Adipose tissue (tissue), 3 donors: ENCODE data around the gene NEURL1. TPM values are rescaled to one million over a fixed set of nuclear protein-coding genes. Genes with fewer than 3 reads are reported as not detected.

Experiments used
- H3K27ac ChIP-seq: one replicate; pipeline ENCODE4 v1.5.1; 2013; ENCODE audit warnings: low read depth, low read length
- WGBS, 3 donors: extraction: QIAGEN DNeasy Blood & Tissue Kit; methylation state at CpG; one replicate each; pipeline ENCODE4 v1.1.7; 2013; 5-methylcytosine and 5-hydroxymethylcytosine counted together
- polyA plus RNA-seq, 3 donors: library from polyadenylated mRNA; stranded (reverse); fragments of 200-250 nt; gene quantifications; one replicate each; pipeline ENCODE4 v1.2.3, GENCODE V29; 2013
- donor health status: healthy with polysubstance abuse.
- donor health status: Bipolar disorder and iron deficiency.
- donor health status: healthy.

The NEURL1 gene
- polyA plus RNA-seq, 3 donors: 0.51 to 9.8 TPM; not detected in 1

DNA sequence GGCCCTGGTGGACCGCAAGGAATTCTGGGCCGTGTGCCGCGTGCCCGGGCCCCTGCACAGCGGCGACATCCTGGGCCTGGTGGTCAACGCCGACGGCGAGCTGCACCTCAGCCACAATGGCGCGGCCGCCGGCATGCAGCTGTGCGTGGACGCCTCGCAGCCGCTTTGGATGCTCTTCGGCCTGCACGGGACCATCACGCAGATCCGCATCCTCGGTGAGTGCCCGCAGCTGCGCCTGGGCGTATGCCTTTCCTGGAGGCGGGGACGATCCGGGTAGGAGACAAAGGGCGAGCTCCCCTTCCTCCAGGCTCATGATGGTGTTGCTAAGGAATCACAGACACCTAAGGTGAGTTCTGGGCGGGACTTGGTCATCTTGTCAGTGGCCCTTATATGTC lies 91.5 kb downstream of the NEURL1 start:
- WGBS, 3 donors: 70 to 80% (median 76%) methylated on average over 32 of the region's 32 CpGs
- H3K27ac ChIP-seq: no peak overlapping the region

DNA sequence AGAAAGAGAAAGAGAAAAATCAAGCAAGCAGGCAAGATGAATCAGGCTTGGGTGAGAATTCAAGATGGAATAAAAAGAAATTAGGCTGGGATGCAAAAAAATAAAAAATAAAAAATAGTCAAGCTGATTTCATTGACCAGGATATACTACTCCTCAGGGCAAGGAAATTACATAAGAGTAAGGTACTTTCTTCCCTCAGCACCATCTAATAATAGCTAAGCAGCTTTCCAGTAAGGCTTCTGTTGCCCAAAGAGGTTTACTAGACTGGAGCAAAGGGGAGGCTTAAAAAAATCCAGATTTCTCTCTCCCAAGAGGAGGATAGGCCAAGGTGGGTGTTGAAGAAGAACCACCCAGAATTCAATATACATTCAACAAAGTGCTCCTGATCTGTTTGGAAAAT lies 93.6 kb downstream of the NEURL1 start:
- H3K27ac ChIP-seq: no peak overlapping the region

- 79 to 91% (median 85%) methylated on average over 15 of the region's 15 CpGs for WGBS, 3 donors
Measured at GRCh38 chr10:103589074-103589630, 95.6 kb downstream of the NEURL1 start.

DNA sequence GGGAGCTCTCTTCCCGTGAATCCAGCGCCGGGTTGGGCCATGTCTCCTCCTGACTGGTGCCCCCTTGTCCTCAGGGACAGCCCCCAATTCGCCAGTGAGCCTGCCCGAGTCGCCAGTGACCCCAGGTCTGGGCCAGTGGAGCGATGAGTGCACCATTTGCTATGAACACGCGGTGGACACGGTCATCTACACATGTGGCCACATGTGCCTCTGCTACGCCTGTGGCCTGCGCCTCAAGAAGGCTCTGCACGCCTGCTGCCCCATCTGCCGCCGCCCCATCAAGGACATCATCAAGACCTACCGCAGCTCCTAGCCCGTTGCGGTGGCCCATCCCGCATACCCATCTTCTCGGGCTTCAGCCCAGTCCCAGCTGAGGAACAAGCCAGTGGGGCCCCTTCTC lies 96.6 kb downstream of the NEURL1 start:
- H3K27ac ChIP-seq: no peak overlapping the region
- WGBS, 3 donors: 93 to 97% (median 93%) methylated on average over 20 of the region's 20 CpGs

More at GRCh38 chr10:103589074-103589630, 95.6 kb downstream of the NEURL1 start:
- no peak overlapping the region for H3K27ac ChIP-seq

GRCh38 chr10:103590744-103591291 lies 97.3 kb downstream of the NEURL1 start:
- 79 to 94% (median 91%) methylated on average over 6 of the region's 6 CpGs for WGBS, 3 donors
- H3K27ac ChIP-seq: no peak overlapping the region

DNA sequence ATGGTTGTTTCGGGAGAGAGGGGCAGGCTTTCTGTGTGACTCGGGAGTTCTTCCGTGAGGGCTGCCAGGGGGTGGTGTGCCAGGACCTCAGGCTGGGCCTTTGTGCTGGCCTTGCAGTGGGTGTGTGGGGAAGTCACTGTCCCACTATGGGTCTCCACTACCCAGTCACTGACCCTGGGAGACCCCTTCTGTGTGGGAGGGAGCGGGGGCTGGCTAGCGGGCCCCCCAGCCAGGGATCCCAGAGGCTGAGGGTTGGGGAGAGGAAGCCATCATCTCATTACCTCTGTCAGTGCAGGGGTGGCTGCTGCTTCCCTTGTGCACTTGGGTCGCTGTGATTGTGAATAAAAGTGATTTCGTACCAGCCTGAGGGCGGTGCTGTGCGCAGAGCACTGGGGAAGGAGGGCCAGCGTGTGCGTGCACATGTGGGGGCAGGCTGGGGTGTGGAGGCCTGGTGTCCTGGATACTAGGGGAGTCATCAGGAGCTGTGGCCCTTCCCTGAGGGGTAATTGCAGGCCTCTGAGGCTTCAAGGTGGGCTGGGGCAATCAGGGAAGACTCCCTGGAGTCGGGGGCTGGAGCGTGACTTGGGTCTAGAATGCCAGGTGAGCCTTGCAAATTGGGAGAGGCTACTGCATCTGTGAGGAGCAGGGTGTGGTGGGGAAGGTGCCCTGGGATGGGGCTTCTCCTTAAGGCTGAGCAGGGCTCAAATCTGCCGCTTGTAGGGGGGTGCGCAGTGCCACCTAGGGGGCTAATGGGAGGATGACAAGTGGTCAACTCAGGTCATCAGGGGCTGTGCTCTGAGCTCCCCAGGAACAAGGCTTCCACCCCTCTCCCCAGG lies 98.9 kb downstream of the NEURL1 start:
- no peak overlapping the region for H3K27ac ChIP-seq
- 78 to 86% (median 83%) methylated on average over 15 of the region's 15 CpGs for WGBS, 3 donors

DNA sequence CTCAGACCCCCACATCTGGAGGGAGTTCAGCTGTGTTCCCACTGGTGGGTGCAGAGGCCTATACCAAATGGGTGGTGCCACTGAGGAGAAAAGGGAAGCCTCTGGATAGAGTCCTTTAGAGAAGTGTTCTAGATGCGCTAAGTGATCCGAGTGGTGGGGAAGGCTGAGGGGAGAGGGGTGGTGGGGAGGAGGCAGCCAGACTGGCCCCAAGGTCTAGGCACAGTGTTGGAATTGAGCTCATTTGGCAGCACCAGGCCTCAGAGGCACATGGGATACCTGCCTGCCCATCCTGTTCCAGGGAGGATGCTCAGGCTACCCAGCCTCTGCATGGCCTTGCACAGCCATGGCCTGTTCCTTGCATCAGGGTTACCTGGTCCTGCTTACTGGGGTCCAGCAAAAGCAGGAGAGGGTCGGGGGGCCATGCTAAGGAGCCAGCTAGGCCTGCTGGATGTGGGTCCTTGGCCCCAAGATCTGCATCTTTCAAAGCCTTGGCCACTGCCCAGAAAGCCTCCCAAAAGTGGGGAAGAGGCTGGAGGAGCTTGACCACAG lies 99.6 kb downstream of the NEURL1 start:
- 57 to 87% (median 64%) methylated on average over 3 of the region's 3 CpGs for WGBS, 3 donors
- no peak overlapping the region for H3K27ac ChIP-seq

DNA sequence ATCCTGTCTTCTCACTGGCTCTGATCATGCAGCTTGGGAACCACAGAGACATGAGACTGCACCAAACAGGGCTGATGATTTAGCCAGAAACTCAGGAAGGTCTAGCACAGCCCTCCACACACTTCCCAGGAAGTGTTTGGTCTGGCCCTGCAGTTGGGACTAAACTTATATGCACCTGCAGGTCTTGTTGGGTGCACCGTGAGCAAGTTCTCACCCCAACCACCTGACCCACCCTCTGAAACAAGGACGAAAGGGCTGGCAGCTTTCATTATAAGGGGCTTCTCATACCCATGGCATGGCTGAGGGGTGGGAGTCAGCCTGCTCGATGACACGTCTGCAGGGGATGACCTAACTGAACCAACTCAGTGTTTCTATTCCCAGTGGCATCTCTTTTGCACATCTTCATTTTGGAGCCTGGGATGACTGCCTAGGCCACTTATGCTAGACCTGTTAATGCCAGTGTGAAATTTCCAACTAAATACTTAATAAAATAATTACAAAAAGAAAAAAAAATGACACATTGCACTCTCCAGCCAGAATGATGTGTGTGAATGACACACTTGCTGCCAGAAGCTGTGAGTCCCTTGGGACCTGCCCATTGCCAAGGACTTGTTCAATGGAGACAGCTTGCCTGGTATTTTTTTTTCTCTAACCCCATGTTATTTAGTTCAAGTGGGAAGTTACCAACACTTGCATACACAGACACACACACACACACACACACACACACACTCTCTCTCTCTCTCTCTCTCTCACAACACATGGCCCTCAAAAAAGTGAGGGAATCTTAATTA lies 102.6 kb downstream of the NEURL1 start:
- WGBS, 3 donors: 83 to 89% (median 84%) methylated on average over 4 of the region's 4 CpGs
- H3K27ac ChIP-seq: no peak overlapping the region

- H3K27ac ChIP-seq: no peak overlapping the region
- WGBS, 3 donors: 73 to 81% (median 77%) methylated on average over 6 of the region's 6 CpGs
Measured at GRCh38 chr10:103597003-103597402, 103.5 kb downstream of the NEURL1 start.

DNA sequence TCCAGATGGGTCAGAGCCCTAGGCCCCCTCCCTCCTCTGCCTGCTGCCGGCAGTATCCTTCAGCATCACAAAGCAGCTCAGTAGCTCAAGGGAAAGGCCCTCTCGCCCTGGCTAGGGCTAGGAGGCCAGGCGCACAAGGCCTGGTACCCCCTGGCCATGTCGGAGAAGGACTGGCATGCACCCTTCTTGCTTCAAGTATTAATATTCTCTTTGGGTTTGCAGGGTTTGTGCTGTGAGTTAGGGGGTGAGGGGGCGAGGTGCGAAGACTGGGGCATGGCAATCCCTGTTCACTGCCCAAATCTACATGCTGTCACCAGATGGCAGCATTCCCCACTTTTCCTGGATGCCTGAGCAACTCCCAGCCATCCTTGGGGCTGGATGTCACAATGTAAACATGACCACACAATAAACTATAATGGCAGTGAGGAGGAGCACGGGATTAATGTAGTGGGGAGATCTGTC lies 105.2 kb downstream of the NEURL1 start:
- H3K27ac ChIP-seq: no peak overlapping the region
- whole genome bisulfite sequencing, 3 donors: 41 to 57% (median 51%) methylated on average over 7 of the region's 7 CpGs

DNA sequence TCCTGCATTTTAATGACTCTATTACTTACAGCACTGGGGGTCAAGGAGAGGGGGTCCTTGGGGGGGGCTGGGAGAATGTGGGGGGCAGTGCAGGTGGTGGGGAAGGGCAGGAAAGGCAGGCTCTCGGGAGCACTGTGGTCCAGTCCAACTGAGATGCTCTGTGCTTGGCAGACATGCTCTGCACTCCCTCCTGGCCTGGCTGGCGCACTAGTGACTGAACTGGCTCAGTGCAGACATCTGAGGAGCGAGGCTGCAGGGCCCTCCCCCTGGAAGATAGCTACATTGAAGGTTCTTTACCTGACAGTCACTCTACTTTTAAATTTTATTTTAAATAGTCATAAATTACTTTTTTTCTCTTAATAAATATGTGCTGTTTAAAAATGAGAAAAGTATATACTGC lies 105.7 kb downstream of the NEURL1 start:
- WGBS, 3 donors: 57 to 74% (median 73%) methylated on average over 3 of the region's 3 CpGs
- no peak overlapping the region for H3K27ac ChIP-seq

GRCh38 chr10:103599907-103600306 lies 106.4 kb downstream of the NEURL1 start:
- H3K27ac ChIP-seq: no peak overlapping the region
- 78 to 83% (median 81%) methylated on average over 6 of the region's 6 CpGs for WGBS, 3 donors

DNA sequence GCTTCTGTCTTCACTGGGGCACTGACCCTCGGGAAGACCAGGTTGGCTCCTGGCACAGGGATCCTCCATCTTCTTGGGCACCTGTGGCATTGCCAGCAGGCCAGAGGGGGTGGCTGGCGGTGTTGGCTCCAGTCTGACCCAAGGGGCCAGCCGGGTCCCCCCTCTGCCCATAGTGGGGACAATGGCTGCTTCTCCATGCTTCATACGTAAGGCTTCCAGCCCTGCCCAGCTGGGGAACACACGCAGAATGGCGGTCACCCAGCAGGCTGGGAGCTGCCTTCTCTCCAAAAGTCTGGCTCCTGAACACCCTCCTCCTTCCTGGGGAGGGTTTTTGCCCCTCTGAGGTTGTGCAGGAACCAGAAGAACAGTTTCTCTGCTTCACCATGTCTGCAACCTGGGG lies 106.8 kb downstream of the NEURL1 start:
- 80 to 93% (median 93%) methylated on average over 6 of the region's 6 CpGs for WGBS, 3 donors
- H3K27ac ChIP-seq: no peak overlapping the region

DNA sequence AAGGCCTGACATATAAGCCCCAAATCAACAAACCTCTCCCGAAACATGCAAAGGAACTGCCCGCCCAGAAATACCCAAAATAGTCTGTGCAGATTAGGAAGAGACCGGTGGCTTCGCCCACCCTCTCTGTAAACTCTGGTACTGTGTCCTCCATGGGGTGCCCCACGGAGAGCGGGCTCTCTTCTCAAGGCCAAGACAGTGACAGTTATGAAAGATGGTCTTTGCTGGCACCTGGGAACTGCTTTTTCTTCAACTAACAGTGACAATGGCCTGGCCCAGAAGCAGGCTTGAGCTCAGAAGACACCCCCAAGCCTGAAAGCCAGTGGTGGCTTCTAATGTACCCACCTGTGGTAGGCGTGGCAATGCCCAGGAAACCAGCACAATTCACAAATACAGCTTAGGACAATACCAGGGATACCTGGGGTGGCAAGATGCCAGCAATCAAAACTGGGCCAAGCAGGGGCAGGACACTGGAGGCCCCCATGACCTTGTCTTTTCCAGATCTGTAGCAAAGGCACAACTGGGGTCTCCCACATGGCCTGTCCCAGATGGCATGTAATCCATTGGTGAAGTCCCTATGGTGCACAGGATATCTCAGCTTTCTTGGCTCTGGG lies 107.6 kb downstream of the NEURL1 start:
- WGBS, 3 donors: 69 to 89% (median 88%) methylated on average over 7 of the region's 7 CpGs
- H3K27ac ChIP-seq: no peak overlapping the region

DNA sequence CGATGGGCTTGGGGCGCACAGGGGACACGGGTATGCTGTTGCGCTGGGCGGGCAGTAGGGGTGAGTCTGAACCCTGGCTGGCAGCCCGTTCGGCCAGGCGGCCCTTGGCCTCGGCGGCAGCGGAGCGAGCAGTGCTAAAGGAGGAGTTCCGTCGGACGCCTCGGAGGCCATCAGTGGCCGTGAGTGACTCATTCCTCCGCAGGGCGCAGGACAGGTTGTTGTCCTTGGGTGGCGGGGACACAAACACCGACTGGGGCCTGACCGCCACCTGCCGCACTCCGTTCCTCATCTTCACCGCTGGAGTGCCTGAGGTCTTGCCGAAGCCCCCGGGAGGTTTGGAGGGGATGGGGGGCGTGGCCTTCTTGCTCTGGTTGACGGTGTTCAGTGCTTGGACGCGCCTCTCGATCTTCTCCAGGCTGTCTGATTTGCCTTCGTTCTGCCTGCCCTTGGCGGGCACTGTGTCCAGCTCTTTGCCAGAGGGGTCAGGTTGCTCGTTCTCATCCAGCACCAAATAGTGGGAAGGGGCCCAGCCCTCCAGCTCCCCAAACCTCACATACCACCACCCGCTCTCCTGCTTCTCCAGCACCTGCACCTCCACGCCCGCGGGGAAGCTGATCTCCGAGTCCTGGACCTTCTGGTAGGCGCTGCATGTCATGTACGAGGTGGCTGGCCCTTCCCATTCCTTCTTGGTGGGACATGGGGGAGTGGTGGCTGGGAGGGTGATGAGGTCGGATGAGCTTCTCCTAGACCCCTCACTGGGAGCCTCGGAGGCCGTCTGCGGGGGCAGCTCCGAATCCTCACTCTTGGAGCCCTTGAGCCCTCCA lies 108.7 kb downstream of the NEURL1 start:
- 93 to 94% (median 94%) methylated on average over 47 of the region's 47 CpGs for WGBS, 3 donors
- no peak overlapping the region for H3K27ac ChIP-seq

DNA sequence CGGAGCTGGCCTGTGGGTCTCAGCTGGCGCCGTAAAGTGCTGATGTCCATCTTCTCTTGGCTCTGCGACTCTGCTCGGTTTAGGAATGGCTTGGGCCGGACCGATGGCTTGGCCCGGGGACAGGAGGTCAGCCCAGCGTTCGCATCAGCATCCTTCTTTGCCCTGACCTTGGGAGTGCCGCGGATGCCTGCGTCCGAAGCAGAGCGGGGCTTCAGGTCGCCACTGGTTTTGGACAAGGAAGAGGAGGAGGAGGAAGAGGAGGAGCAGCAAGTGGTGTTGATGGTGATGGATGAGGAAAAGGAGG lies 109.3 kb downstream of the NEURL1 start:
- 90 to 93% (median 93%) methylated on average over 16 of the region's 16 CpGs for WGBS, 3 donors

GRCh38 chr10:103603382-103603781 lies 109.9 kb downstream of the NEURL1 start:
- 94 to 98% (median 95%) methylated on average over 23 of the region's 23 CpGs for WGBS, 3 donors
- no peak overlapping the region for H3K27ac ChIP-seq

More for the DNA sequence above, 109.3 kb downstream of the NEURL1 start:
- no peak overlapping the region for H3K27ac ChIP-seq
